GM06990 (cell line): ENCODE data around the gene MZT2A.
"Not testable (repeated sequence)": the region's sequence is repeated elsewhere in the genome, so short reads cannot be mapped to it uniquely, and the experiment has no call there.

Experiments used
- DNase-seq: peaks from one replicate; pipeline ENCODE4 v3.0.0-alpha.2; 2011; ENCODE audit not compliant: insufficient read length; ENCODE audit errors: extremely low read depth
- H3K27me3 ChIP-seq: replicated peaks from 2 replicates; pipeline ENCODE4 v1.6.0; 2011; ENCODE audit warnings: low read length; ENCODE audit not compliant: control insufficient read depth, insufficient read depth
- H3K36me3 ChIP-seq: 2 replicates; pipeline ENCODE4 v1.5.1; 2011; ENCODE audit warnings: low read length; ENCODE audit not compliant: control insufficient read depth, insufficient read depth
- H3K4me3 ChIP-seq: replicated peaks from 2 replicates; pipeline ENCODE4 v1.5.1; 2011; ENCODE audit warnings: low read depth, mild to moderate bottlenecking, control low read depth, low read length
- CTCF ChIP-seq: IDR thresholded peaks from 2 replicates; pipeline ENCODE4 v1.5.1; 2011; ENCODE audit warnings: low read length, control low read depth, mild to moderate bottlenecking, inconsistent platforms; ENCODE audit not compliant: insufficient read depth, poor library complexity, severe bottlenecking

MZT2A gene

GRCh38 chr2:131520526-131520925 is 28.3 kb upstream of the MZT2A start:
- no peak for DNase-seq
- Histone ChIP-seq H3K27me3 (no peaks in the 10 kb centered on the region), H3K36me3 (peaks cover 10% of the 10 kb centered on the region), H3K4me3 (no peak overlapping the region)
- no peak for TF ChIP-seq CTCF

- not testable (repeated sequence) for H3K27me3 ChIP-seq, H3K4me3 ChIP-seq, DNase-seq, H3K36me3 ChIP-seq
These were observed 27.8 kb upstream of the MZT2A start for GRCh38 chr2:131519871-131520470.

GRCh38 chr2:131519466-131519865 is 27.3 kb upstream of the MZT2A start:
- DNase-seq: no peak
- Histone ChIP-seq H3K4me3 (no peak overlapping the region), H3K36me3 (peaks cover 10% of the 10 kb centered on the region), H3K27me3 (no peaks in the 10 kb centered on the region)
- no peak for TF ChIP-seq CTCF

- not testable (repeated sequence) for H3K36me3 ChIP-seq, H3K4me3 ChIP-seq, H3K27me3 ChIP-seq, DNase-seq
These were observed 26.3 kb upstream of the MZT2A start for GRCh38 chr2:131518531-131518930.

GRCh38 chr2:131517856-131518255 is 25.7 kb upstream of the MZT2A start:
- peaks cover 11% of the 10 kb centered on the region for H3K36me3 ChIP-seq
- not testable (repeated sequence) for H3K27me3 ChIP-seq, H3K4me3 ChIP-seq, DNase-seq

- no peak for DNase-seq
- Histone ChIP-seq H3K36me3 (peaks cover 11% of the 10 kb centered on the region), H3K27me3 (no peaks in the 10 kb centered on the region), H3K4me3 (no peak overlapping the region)
- no peak for TF ChIP-seq CTCF
These were observed 25.1 kb upstream of the MZT2A start for GRCh38 chr2:131517106-131517831.

GRCh38 chr2:131516621-131517020 is 24.4 kb upstream of the MZT2A start:
- peak; percentile 42 for TF ChIP-seq CTCF
- not testable (repeated sequence) for H3K4me3 ChIP-seq, DNase-seq, H3K27me3 ChIP-seq
- peaks cover 11% of the 10 kb centered on the region for H3K36me3 ChIP-seq
